Pulmonary artery endothelial cell (primary cell): Measurements from ENCODE around the gene EZH2. TPM values are rescaled to one million over a fixed set of nuclear protein-coding genes. Genes with fewer than 3 reads are reported as not detected.
A peak's percentile ranks its signal among the peaks of the same experiment; 100 is the strongest.

Experiments
- DNase-seq: peaks from one replicate; pipeline ENCODE4 v3.0.0-alpha.2; 2011; ENCODE audit warnings: low read depth, low spot score
- total RNA-seq: library from RNA; depleted of rRNA; stranded (reverse); fragments of >200 nt; gene quantifications from 2 replicates; pipeline ENCODE4 v1.2.3, GENCODE V29; 2014

The EZH2 gene
- total RNA-seq, 1 donor from 2014 or later: 17.4 TPM

DNA sequence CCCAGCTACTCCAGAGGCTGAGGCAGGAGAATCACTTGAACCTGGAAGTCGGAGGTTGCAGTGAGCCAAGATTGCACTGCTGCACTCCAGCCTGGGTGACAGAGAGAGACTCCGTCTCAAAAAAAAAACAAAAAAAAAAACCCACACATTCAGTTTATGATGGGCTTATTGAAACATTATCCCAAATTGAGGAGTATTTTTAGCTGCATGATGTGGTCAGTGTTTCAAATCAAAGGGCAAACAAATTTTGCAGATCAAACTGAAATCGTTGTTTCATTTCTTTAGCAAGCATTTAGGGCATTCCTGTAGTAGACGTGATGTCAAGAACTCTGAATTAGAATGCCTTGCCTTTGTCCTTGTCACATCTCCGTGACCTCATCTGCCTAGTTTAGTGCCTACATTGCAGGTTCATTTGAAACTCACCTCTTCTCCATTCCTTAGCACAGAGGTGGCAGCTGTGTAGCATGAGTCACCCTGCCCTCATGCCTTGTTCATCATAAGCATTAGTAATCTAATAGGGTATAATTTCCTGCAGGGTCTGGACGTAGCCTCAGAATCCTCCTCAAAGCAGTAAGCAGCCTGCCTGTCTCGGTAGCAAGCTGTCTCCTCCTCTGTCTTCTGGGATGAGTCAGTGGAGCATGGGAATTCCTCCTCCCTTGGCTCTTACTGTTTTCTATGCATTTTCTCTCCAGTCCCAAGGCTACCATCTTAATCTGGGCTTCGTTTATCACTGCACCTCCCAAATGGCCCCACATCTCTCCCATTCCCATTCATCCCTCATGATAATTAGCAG lies 111.6 kb downstream of the EZH2 start:
- DNase-seq: peak; percentile 46

GRCh38 chr7:148770004-148770403 lies 114.1 kb downstream of the EZH2 start:
- DNase-seq: no peak

- no peak for DNase-seq
Measured at GRCh38 chr7:148763622-148764021, 120.5 kb downstream of the EZH2 start.

GRCh38 chr7:148761499-148762278 lies 122.4 kb downstream of the EZH2 start:
- DNase-seq: no peak

Other genes starting within 250 kb of the EZH2 start
- 56.3 and 58.8 TPM in 2 replicates for gene CUL1, start 185.4 kb downstream of the EZH2 start, total RNA-seq
- gene PDIA4, start 144.2 kb upstream of the EZH2 start, total RNA-seq: 456 and 570 TPM in 2 replicates
- gene ZNF786, start 206.4 kb upstream of the EZH2 start, total RNA-seq: 6.6 and 9.2 TPM in 2 replicates
- gene ZNF425, start 242.0 kb upstream of the EZH2 start, total RNA-seq: 0.73 and 1.7 TPM in 2 replicates